SK-N-DZ (cell line): ENCODE data around the gene RBPMS2.

Experiments
- DNase-seq: peaks from one replicate; pipeline ENCODE4 v3.0.0-alpha.2; 2015; ENCODE audit warnings: low spot score

Gene RBPMS2

GRCh38 chr15:64783796-64784195 is 8.4 kb upstream of the RBPMS2 start:
- no peak for DNase-seq

GRCh38 chr15:64782751-64783150 is 7.4 kb upstream of the RBPMS2 start:
- no peak for DNase-seq

- no peak for DNase-seq
Observed at GRCh38 chr15:64781299-64781698, 5.9 kb upstream of the RBPMS2 start.

GRCh38 chr15:64780600-64781156 is 5.3 kb upstream of the RBPMS2 start:
- DNase-seq = no peak

GRCh38 chr15:64779630-64780029 is 4.2 kb upstream of the RBPMS2 start:
- DNase-seq = no peak

- DNase-seq = no peak
Observed at GRCh38 chr15:64779024-64779423, 3.6 kb upstream of the RBPMS2 start.

GRCh38 chr15:64776402-64776786 is 1.0 kb upstream of the RBPMS2 start:
- no peak for DNase-seq

- no peak for DNase-seq
Observed at GRCh38 chr15:64774629-64775493, 528 bp downstream of the RBPMS2 start.

- DNase-seq = no peak
Observed at GRCh38 chr15:64774037-64774628, 1.3 kb downstream of the RBPMS2 start.

- DNase-seq = no peak
Observed at GRCh38 chr15:64773606-64774005, 1.8 kb downstream of the RBPMS2 start.

GRCh38 chr15:64772964-64773363 is 2.4 kb downstream of the RBPMS2 start:
- DNase-seq = no peak

- no peak for DNase-seq
Observed at GRCh38 chr15:64772488-64772887, 2.9 kb downstream of the RBPMS2 start.

- DNase-seq = no peak
Observed at GRCh38 chr15:64770626-64771025, 4.8 kb downstream of the RBPMS2 start.

- DNase-seq = no peak
Observed at GRCh38 chr15:64767203-64767602, 8.2 kb downstream of the RBPMS2 start.

- no peak for DNase-seq
Observed at GRCh38 chr15:64766058-64766457, 9.3 kb downstream of the RBPMS2 start.

- no peak for DNase-seq
Observed at GRCh38 chr15:64763874-64764273, 11.5 kb downstream of the RBPMS2 start.

- no peak for DNase-seq
Observed at GRCh38 chr15:64763462-64763861, 11.9 kb downstream of the RBPMS2 start.

- DNase-seq = no peak
Observed at GRCh38 chr15:64763021-64763420, 12.4 kb downstream of the RBPMS2 start.

- DNase-seq = no peak
Observed at GRCh38 chr15:64762546-64762945, 12.8 kb downstream of the RBPMS2 start.

GRCh38 chr15:64761156-64761555 is 14.2 kb downstream of the RBPMS2 start:
- DNase-seq = no peak

- DNase-seq = no peak
Observed at GRCh38 chr15:64760056-64760455, 15.3 kb downstream of the RBPMS2 start.

- no peak for DNase-seq
Observed at GRCh38 chr15:64755427-64755940, 19.9 kb downstream of the RBPMS2 start.
